ENCODE measurements around the gene ACADSB. TPM values are rescaled to one million over a fixed set of nuclear protein-coding genes. Genes with fewer than 3 reads are reported as not detected.

Gene ACADSB
- total RNA-seq: 10 to 100 TPM; 34.8 to 48.9 (median 38.2) TPM
- long read RNA-seq, donor 1, full-length matches to known transcripts: 2 of 4 reads
- long read RNA-seq, donor 1, partial matches to known transcripts: 1 of 4 reads
- long read RNA-seq, donor 1, other reads (novel, unspliced or antisense): 1 of 4 reads
- long read RNA-seq, donor 2, full-length matches to known transcripts: 8 of 8 reads
- long read RNA-seq, donor 2, partial matches to known transcripts: 0 of 8 reads
- long read RNA-seq, donor 2, other reads (novel, unspliced or antisense): 0 of 8 reads

DNA sequence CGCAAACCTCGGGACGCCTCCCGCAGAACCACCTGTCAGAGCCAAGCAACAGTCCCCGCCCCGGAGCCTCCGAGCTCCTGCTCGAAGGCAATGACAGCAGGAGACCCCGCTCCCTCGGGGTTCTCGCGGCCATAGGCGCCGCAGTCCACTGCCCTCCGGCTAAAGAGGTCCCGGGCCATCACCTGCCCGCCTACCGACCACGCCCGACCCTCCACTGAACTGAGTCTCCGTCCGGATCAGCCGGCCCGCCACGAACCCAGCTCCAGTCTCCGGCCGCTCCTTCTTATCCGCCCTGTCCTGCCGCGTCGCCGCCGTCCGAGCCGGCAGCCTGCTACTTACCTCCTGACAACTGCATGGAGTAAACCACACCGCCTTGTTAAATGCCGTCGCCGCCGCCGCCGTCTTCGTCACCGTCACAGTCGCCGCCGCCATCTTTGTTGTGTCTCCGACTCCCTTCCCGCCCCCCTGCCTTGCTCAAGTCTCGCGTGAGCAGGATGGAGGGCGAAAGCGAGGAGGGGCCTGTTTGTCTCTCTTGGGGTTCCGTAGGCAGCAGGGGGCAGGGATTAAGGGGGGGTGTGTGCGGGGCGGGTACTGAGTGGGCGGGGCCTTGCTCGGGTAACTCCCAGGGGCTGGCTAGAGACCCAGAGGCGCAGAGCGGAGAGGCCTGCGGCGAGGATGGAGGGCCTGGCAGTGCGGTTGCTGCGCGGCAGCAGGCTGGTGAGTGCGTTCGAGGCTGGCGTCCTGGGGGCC lies at the start of gene ACADSB, which contains the start of gene IKZF5:
TSS of gene ACADSB (plus strand) at position 652 of the 750 bp plus-strand sequence. CDS start at position 676, 24 bp downstream.
TSS of gene IKZF5 (minus strand) at position 441 of the 750 bp plus-strand sequence. CDS start 10,170 bp downstream, outside the sequence.
- no peaks in the 10 kb centered on the region for H3K9me3 ChIP-seq
- DNase-seq (peak; percentile 96 to 97 (median 97)), ATAC-seq (peak; percentile 98)
- TF ChIP-seq CTCF (IDR thresholded peaks at IDR 0.05): no peak
- peak within 1 kb of the TSS; percentile 97 for H3K4me3 ChIP-seq
- intact Hi-C loops (cut with DNase I, micrococcal nuclease): no loop called here
- peaks cover 12% of the 10 kb centered on the region for H3K4me1 ChIP-seq (ENCODE audit: low read depth)
- no peaks in the 10 kb centered on the region for H3K36me3 ChIP-seq (ENCODE audit: low read depth)

DNA sequence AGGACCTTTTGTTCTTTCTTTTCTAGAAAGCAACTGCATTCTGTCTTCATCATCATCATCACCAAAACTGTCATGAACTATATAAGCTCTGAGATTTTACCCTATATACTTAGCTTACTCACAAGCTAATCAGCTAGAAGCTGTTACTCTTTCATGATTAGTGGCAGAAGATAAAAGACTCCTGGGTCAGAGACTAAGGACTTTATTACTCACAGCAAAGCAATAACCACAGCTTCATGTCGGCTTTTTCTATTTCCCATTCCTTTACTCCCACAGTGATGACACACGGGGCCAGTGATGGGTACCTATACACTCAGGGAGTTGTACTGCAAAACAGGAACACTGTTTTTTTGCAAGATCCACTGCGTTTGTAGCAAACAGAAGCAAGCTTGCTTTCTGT lies 46.4 kb upstream of the ACADSB start:
- no peak for TF ChIP-seq CTCF (IDR thresholded peaks at IDR 0.05)
- Histone ChIP-seq H3K4me1 (ENCODE audit: low read depth) (no peaks in the 10 kb centered on the region), H3K4me3 (no peak overlapping the region), H3K36me3 (ENCODE audit: low read depth) (no peaks in the 10 kb centered on the region), H3K9me3 (peaks cover 12% of the 10 kb centered on the region)
- DNase-seq: no peak
- intact Hi-C loops (cut with DNase I, micrococcal nuclease): no loop called here
- ATAC-seq: no peak

DNA sequence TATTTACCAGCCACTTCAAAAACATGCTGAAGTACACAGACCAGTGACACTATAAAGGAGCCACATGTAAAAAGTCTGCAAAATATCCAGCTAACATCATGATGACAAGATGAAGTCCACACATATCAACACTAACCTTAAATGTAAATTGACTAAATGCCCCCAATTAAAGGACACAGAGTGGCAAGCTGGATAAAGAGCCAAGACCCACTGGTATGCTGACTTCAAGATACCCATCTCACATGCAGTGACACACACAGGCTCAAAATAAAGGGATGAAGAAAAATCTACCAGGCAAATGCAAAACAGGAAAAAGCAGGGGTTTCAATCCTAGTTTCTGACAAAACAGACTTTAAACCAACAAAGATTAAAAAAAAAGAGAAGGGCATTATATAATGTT lies 41.9 kb upstream of the ACADSB start:
- Histone ChIP-seq H3K4me1 (ENCODE audit: low read depth) (no peaks in the 10 kb centered on the region), H3K4me3 (no peak overlapping the region), H3K36me3 (ENCODE audit: low read depth) (no peaks in the 10 kb centered on the region), H3K9me3 (peaks cover 19% of the 10 kb centered on the region)
- no peak for TF ChIP-seq CTCF (IDR thresholded peaks at IDR 0.05)
- intact Hi-C loops (cut with DNase I, micrococcal nuclease): no loop called here
- no peak for ATAC-seq
- DNase-seq: no peak

- H3K4me1 ChIP-seq (ENCODE audit: low read depth): no peaks in the 10 kb centered on the region
- TF ChIP-seq CTCF (IDR thresholded peaks at IDR 0.05): no peak
- peaks cover 19% of the 10 kb centered on the region for H3K9me3 ChIP-seq
- ATAC-seq (no peak), DNase-seq (no peak)
- no peaks in the 10 kb centered on the region for H3K36me3 ChIP-seq (ENCODE audit: low read depth)
- no peak overlapping the region for H3K4me3 ChIP-seq
- intact Hi-C loops (cut with DNase I, micrococcal nuclease): no loop called here
Observed at GRCh38 chr10:122968698-122969097, 40.1 kb upstream of the ACADSB start.

DNA sequence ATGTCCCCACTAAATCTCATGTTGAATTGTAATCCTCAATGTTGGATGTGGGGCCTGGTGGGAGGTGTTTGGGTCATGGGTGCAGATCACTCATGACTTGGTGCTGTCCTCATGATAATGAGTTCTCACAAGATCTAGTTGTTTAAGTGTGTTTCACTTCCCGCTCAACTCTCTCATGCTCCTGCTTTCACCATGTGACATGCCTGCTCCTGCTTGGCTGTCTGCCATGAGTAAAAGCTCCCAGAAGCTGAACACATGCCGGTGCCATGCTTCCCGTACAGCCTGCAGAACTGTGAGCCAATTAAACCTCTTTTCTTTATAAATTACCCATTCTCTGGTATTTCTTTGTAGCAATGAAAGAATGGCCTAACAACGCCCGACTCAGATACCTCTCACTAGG lies 34.8 kb upstream of the ACADSB start:
- no peaks in the 10 kb centered on the region for H3K36me3 ChIP-seq (ENCODE audit: low read depth)
- ATAC-seq: no peak
- no peaks in the 10 kb centered on the region for H3K9me3 ChIP-seq
- H3K4me3 ChIP-seq: no peak overlapping the region
- no peaks in the 10 kb centered on the region for H3K4me1 ChIP-seq (ENCODE audit: low read depth)
- intact Hi-C loops (cut with DNase I, micrococcal nuclease): no loop called here
- no peak for DNase-seq
- no peak for TF ChIP-seq CTCF (IDR thresholded peaks at IDR 0.05)
